SW 1271 (cell line): Measurements from ENCODE around the gene SLCO2A1.

ENCODE experiments used
- DNase-seq, 2 experiments: peaks; one replicate each; lab custom pipeline; 2025; lab: John Stamatoyannopoulos, UW

The SLCO2A1 gene

DNA sequence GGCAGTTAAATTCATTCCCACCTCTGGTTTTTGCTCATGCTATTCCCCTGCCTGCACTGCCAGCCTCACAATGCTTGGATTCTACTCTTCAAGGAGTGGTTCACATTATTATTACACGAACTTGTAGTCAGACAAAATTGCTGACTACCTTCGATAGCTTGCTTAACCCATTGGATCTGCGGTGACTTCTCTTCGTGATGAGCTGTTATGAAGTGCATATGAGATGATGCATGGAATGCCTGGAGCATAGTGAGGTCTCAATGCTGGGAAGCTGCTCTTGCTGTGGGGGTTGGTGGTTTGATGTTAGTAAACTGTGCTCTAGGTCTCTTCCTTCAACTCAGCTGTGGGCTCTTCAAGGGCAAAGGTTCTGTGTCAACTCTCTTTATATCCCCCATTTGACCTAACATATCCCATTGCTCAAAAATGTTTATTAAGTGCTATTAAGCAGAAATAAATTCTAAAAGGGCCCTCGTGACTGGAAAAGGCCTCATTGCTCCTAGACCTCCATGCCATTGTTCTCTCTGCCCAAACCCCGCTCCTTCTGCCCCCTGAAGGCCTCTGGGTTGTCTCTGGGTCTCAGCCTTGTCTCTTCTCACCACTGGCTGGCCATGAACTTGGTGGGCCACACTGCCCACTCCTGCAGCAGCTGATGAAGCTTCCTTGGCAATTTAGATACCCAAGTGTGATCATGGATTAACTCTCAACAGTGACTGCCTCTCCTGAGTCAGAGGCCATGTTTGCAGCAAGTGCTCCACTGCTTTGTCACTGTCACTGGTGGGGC is 4.5 kb upstream of the SLCO2A1 start:
- no peak for DNase-seq

DNA sequence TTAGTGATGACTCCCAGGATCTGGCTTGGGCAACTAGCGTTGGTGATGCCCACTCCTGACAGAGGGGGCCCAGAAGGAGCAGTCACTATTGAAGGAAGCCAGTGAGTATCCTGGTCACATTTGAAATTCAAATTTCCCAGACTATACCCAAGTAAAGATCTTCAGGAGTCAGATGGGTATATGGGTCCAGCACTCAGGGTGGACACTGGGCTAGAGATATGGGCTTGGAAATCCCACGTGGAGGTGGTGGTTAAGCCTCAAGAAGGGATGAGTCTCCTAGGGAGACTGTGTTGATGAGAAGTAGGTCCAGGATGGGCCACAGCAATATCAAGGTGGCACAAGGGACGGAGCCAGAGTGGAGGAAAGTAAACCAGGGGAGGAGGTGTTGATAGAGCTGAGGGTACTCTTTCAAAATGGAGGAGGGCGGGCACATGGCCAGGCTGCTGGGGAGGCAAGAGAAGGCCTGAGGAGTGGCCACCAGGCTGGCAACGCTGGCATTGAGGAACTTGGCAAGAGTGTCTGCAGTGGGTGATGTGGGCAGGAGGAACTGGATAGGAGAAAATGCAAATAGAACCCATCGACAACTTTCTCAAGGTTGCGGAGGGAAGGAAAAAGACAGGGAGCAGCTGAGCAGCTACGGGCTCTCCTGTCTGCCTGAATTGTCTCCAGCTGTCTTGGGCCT is 3.7 kb upstream of the SLCO2A1 start:
- no peak for DNase-seq

DNA sequence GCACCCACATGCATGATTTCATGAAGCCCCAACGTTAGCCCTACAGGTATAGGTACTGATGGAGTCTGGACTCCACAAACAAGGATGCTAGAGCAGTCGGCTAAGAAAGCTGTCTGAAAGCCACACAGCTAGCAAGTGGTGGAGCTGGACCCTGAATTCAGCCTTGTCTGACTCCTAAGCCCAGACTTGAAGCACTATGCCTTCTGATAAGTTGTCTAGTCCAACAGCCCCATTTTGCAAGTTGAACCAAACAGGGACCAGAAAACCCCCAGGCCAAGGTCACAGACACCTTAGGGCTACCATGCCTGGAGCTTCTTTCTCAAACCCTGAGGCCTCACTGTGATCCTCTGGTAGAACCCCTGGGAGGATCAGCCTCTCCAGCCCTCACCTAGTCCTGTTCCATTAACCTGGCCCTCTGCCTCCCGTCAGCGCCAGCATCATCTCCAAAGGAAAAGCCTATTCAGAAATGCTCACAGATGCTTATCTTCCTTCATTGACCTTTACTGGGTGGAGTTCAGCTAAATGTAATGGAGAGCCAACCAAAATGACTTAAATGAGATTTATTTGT is 1.7 kb upstream of the SLCO2A1 start:
- DNase-seq: no peak

DNA sequence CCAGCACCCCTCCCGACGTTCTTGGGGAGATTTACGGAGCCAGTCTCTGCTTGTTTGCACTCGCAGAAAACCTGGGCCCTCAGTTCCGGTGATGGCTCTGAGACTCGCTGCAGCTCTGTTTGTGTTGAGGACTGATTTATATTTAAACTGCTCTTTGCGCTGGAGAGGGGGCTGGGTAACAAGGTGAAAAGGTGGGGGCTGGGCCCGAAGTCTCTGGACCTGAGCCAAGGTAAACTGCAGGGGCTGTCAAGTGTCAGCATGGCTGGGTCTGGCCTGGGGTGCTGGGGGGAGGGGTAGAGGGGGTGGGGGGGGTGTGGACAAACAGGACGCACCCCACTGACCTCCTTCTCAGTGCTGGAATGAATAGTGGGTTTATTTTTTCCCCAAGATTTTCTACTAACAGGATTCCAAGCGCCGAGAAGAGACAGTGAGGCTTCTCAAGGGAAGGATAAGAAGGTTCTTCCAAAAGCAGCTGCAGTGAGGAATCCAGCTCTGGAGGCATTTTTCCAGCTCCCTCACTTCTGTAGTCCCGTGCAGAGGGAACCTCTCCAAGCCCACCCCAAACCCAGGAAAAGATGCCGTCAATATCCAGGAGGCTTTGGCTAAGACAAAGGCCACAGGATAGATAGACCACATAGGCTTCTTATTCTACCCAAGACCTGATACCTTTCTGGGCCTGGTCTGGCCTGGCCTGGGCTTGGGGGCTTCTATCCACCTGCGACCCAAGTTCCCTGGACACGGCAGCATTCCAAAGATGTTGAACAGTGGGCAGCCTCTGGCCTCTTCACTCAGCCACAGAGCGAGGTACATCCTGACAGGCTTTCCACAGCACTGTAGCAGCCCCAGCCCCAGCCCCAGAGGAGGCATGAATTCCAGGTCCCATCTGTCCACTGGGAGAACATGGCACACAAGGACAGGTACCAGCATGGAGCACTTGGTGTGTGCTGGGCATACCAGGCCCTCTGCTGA is 938 bp upstream of the SLCO2A1 start:
- DNase-seq: no peak

DNA sequence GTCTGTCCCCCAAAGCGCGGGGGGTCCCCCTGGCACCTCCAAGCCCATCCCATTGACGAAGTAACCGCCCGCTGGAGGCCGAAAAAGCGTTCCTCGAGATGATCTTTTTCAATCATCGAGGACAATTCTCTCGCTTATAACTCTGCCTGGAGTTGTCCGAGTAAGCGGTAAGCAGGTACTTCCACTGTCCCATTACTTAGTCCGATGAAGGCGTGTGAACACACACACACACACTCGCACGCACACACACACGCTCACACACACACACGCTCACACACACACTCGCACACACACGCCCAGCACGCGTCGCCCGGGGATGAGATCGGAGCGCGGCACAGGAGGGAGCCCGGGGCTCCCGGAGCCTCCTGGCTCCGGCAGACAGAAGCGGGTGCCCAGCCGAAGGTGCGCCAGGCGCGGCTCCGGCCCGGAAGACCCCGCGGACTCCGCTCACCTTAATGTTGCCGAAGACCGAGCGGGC is 430 bp downstream of the SLCO2A1 start:
- DNase-seq: no peak

DNA sequence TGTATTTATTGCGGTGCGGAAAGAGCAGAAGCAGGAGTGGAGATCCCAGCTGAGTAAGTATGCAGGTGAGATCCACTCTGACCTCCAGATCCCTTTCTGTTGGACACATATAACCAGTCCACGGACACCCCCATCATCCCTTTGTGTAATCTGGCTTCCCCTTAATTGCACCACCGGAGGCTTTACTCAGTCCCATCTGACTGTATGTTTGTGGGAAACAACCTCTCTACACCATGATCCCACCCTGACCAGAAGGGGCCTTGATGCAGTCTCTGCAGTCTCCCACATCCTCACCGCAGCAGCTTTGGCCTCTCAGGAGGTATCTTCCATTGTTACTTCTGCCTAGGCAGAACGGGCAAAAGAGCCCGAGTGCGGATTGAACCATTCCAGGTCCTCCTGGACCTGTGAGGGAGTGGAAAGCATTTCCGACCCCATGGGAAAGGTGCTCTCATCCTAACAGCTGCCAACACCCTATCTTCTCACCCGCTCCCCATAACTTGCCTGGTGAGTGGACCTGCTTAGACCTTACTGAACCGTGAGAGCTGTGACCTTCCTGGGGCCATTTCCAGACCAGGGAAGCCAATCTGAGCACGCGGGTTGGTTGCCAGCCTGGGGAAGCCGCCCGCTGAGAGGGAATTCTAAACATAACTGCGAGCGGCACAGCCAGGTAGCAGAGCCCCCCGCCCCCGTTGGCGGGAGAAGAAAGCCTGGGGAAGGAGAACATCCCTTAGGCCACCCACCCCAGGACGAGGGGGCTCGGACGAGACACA is 1.1 kb downstream of the SLCO2A1 start:
- DNase-seq: no peak

DNA sequence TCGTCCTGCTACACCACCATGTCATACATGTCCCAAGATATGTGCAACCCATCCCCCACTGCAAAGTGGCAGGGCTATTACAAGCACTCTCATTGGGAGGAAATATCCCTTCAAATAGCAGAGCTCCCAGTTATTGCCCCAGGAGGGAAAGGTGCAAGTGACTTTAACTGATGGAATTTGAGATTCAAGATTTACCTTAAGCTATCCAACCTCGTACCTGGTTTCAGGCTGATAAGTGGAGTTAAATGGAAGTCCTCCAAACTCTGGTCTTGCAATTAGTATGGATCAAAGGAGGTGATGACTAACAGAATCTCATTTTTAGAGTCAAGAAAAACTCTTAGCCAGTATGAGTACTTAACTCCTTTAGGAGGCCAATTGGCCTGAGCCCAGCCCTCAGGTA is 2.1 kb downstream of the SLCO2A1 start:
- no peak for DNase-seq

DNA sequence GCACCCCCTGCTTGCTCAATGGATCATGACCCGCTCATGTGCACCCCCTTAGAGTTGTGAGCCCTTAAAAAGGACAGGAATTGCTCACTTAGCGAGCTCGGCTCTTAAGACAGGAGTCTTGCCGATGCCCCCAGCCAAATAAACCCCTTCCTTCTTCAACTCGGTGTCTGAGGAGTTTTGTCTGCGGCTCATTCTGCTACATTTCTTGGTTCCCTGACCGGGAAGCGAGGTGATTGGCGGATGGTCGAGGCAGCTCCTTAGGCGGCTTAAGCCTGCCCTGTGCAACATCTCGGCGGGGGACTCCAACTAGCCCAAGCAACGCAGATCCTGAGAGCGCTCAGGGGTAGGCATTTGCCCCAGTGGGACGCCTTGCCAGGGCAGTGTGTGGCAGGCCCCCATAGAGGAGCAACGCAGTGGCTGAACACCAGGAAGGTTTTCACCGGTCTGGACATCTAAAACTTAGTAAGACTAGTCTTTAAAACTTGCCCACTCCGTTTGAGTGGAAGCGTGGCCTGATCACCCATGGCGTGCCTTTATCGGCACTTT is 9.5 kb downstream of the SLCO2A1 start:
- DNase-seq: no peak

DNA sequence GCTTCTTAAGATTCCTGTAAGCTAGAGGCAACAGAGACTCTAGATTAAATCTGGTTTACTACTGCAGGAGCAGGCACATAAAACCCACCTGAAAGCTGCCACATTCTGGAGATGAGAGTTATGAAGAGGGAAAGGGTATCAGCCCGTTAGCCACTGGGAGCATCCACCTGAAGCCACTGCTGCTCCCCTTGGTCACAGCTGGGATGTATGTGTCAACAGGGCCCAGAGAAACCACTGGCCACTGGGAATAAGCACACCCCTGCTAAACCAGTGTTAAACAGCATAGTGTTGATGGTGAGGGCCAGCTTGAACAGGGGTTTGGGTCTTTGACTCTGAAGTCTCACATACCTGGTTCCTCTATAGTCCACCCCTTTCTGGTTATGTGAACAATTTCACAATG is 10.9 kb downstream of the SLCO2A1 start:
- DNase-seq: no peak

DNA sequence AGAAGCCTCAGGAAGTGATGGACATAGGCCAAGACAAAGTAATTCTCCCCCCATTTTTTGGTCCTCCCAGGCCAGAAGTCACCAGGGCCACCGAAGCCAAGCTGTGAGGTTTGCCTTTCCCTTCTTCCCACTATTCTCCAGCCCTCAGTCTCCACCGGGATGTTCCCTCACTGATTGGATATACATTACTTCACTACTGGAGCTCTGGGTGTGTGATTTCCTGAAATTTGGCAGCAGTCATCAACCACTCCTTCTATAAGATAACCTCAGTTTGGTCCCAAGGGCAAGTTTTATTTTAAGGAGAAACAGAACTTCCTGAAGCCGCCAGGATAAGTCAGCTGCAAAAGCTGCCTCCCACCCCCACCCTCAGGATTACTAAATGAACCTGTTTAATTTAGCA is 11.3 kb downstream of the SLCO2A1 start:
- no peak for DNase-seq

DNA sequence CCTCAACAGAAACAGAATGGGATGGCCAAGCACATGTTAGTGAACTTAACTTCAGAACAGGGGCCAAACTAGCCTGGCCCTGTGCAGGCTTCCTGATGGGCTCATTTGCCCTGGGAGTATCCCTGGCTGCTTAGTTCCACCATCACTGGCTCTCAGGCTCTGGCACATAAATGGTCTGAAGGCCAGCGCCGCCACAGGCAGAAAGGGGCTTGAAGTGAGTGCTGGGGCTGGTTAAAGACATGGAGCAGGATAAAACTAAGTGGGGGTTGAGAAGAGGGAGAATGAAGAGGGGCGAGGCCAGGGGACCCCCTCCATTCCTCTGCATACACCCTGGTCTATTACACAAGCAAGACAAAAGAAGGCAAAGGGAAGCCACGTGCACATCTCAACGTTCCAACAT is 12.2 kb downstream of the SLCO2A1 start:
- DNase-seq: no peak

DNA sequence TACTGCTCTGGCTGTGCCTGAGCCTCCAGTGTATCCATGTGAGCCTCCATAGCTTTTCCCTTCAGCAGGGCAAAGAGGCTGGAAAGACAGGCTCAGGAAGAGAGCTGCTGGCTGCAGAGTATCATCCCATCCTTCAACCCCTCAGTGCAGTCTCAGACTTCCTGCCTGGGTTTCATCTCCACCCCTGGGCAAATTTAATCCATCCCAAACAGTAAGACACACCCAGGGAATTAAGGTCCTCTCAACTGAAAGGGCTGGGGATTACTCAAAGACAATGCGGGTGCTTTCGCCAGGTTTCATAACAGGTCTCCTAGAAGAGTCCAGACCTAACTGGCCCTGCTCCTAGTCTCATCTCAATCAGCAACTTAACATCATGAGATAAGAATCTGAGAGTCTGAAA is 15.5 kb downstream of the SLCO2A1 start:
- no peak for DNase-seq

DNA sequence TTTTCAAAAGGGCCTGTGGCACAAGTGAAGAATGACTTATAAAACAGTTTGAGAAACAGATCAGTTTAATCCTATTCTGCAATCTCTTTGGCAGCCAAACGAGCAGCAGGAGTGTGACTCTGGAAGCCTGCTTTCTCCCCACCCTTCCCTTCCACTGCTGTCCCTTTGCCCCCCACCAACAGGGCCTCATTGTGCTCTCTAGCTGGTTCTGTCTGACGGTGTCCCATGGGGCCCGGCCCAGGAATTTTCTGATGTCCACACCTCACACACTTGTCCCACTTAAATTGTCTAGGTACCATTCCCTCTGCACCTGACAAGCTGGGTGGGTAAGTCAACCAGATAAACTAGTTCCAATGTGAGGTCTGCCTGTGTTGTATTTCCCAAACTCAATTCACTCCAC is 16.4 kb downstream of the SLCO2A1 start:
- DNase-seq: no peak

DNA sequence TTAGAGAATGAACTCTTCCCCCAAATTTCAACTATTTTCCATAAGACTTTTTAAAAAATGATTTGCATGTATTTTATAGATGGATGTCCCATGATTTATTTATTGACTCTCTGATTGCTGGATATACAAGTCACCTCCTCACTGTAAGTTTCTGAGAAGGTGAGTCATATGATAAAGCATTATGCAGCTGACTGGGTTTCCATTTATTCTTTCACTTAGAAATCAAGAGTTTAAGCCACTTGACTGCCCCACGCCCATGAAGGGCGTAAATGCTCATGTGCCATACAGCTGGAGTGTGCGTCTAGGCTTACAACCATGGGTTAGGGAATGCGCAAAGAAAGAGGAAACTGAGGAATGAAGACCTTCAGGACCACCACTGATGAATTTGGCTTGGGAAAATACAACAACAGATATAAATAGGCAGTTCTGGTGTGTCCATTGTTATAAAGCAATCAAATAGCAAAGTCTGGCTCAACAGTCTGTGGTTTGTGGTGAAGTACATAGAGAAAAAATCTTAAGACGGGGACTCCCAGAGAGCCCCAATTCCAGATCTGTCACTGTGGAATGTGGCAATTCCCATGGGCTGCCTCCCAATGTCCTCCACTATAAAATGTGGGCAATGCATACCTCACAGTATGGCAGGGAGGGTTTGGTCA is 20.3 kb downstream of the SLCO2A1 start:
- peak in 1 of 2 experiments; percentile 35 for DNase-seq

DNA sequence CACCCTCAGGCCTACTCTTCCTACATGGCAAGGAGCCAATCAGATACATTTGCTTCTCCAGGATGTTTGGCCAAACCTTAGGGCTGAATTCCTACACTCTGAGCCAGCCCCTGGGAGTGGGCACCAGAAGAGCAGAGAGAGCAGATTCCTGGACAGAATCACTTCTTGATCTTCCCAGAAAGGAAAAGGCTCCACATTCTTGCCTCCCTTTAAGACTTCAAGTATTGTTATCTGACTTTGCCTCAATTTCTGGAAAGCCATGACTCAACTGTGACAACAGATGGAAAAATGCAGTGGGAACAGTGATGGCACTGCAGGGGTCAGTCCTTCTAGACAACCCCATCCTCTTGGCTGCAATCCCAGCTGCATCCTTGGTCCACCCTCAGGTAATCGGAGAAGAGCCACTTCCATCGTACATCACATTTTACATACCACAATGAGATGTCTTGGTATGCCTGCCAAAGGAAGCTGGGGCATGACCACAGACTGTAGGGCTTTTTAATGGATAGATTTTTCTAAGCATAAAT is 21.0 kb downstream of the SLCO2A1 start:
- DNase-seq: peak; percentile 86 to 95

DNA sequence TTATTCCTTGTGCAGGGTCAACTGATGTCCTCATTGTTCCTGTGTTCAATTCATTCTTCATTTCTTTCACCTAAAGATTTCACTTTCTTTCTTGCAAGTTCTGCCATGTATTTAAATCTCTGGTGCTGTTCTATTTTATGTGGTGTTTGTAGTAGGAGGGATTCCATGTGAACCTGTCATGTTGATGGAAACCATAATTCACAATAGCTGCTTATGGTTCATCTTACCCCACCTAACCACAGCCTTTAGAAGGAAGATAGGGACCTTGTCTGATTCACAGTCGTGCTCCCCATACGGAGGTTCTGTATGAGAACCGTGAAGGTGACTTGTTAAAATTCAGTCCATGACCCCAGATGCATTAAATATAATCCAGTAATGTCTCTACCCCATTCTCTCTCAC is 21.9 kb downstream of the SLCO2A1 start:
- no peak for DNase-seq

DNA sequence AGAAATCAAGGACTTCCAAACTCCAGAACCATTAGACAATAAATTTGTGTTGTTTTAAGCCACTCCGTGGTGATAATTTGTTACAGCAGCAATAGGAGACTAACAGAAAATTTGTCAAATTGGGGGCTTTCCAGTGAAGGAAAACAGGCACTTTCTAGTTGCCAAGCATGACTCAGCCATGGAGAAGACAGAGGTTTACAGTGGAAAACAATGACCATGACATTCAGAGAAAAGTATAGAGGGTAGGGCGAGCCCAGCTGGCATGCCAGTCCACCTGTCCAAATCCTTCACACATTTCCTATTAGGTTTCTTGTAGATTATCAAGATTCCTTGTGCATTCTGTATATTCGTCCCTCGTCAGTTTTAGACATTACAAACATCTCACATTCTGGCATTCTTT is 24.9 kb downstream of the SLCO2A1 start:
- DNase-seq: no peak

DNA sequence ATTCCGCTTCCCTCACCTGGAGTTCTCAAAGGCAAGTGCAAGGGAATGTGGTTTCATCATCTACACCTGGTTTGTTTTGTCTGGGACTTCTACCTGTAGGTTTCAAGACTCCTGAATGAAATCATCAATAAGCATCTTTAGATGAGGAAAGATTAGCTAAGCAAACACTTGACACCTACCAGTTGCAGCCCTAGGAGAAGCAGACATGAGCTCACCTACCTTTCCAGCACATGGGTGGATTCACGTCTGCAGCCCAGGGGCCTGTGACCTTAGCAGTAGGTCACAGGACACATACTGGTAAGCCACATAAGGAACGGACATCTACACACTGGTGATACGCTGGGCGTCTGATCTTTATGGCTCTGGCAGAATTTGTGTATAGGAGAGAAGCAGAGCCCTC is 26.7 kb downstream of the SLCO2A1 start:
- no peak for DNase-seq

DNA sequence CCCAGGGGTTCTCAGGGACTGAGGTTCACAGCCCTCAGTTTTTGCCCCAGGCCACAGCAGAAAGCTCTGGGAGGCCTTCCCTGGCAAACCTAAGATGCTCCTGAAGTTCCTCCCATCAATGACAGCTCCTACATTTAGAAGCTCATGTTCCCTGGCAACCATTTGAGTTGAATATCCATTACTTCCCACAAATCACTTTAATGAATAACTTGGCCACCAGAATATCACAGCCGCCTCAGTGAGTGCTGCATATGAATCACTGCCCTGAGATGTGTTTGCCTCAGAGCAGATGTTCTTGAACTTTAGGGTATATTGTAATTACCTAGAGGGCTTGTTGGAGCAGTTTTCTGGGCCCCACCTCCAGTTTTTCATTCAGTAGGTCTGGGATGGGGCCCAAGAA is 27.4 kb downstream of the SLCO2A1 start:
- DNase-seq: no peak

DNA sequence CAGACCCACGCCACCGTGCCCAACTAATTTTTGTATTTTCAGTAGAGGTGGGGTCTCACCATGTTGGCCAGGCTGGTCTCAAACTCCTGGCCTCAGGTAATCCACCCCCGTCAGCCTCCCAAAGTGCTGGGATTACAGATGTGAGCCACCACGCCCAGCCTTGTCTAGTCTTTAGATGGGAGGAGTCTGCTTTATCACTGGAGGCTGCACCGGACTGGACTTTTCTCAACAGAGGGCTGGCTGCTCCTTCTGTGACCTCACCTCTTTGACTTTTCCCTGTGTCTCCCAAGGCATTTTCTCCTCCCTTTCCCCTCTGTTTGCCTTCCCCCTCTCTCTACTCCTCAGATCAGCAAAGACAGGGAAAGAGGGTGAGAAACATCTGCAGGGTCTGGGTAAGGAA is 28.5 kb downstream of the SLCO2A1 start:
- no peak for DNase-seq
